Measurements from ENCODE around the gene PLEKHA6. TPM values are rescaled to one million over a fixed set of nuclear protein-coding genes. Genes with fewer than 3 reads are reported as not detected.

PLEKHA6 gene
- total RNA-seq, 2 donors from 2014 or later: 18.1 to 25.7 TPM

DNA sequence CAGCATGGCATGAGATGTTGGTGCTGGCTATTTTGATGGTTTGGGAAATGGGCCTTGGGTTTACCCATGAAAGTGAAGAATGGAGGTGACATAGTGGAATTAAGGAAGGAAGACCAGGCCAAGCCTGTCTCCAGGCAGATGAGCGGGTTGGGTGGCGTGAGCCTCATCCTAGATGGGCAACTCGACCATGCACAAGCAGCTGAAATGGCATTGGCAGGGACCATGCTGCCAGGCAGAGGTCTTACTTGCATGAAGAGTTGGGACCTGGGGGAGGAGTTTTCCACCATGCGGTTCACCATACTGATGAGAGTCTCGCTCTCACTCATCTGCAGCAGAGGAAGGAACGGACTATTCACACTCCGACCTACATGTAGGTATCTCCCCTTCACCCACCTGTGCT lies 108.4 kb downstream of the PLEKHA6 start:
- Histone ChIP-seq H3K27ac (no peak overlapping the region), H3K4me3 (no peak overlapping the region), H3K4me1 (peaks cover 0 to 5% of the 10 kb centered on the region in 2 donors), H3K36me3 (peaks cover 19% of the 10 kb centered on the region), H3K9me3 (no peaks in the 10 kb centered on the region), H3K27me3 (no peaks in the 10 kb centered on the region)
- no peak for DNase-seq (ENCODE audit: low spot score)
- TF ChIP-seq, protein P1, sequence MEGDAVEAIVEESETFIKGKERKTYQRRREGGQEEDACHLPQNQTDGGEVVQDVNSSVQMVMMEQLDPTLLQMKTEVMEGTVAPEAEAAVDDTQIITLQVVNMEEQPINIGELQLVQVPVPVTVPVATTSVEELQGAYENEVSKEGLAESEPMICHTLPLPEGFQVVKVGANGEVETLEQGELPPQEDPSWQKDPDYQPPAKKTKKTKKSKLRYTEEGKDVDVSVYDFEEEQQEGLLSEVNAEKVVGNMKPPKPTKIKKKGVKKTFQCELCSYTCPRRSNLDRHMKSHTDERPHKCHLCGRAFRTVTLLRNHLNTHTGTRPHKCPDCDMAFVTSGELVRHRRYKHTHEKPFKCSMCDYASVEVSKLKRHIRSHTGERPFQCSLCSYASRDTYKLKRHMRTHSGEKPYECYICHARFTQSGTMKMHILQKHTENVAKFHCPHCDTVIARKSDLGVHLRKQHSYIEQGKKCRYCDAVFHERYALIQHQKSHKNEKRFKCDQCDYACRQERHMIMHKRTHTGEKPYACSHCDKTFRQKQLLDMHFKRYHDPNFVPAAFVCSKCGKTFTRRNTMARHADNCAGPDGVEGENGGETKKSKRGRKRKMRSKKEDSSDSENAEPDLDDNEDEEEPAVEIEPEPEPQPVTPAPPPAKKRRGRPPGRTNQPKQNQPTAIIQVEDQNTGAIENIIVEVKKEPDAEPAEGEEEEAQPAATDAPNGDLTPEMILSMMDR (IDR thresholded peaks at IDR 0.05): no peak

DNA sequence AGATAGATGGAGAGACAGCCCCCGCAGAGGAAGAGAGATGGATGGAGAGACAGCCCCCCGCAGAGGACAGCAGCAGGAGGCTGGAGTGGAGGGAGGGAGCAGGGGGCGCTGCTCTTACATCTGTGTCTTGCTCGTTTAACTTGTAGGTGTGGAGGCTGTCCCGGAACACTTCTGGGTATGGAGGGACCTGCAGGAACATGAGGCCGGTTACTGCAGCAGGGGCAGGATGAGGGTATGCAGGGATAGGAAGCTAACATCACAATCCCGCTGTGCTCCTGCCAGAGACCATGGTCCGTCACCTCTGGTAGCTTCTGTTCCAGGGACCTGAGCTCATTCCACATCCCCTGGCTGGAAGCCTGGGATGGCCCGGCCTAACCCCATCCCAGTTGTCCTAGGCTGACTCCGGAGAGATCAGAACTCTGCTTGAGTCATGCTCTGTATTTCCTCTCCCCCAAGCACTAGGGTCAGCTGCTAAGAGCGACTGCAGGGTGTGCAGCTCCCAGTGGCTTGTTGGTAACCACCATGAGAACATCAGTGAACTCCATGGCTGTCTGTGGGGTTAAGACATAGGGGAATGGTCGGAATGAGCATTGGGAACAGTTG lies 109.2 kb downstream of the PLEKHA6 start:
- Histone ChIP-seq H3K4me3 (no peak overlapping the region), H3K27me3 (no peaks in the 10 kb centered on the region), H3K36me3 (peaks cover 23% of the 10 kb centered on the region), H3K27ac (no peak overlapping the region), H3K4me1 (peaks cover 0 to 5% of the 10 kb centered on the region in 2 donors), H3K9me3 (no peaks in the 10 kb centered on the region)
- TF ChIP-seq, protein P1 (IDR thresholded peaks at IDR 0.05): no peak
- DNase-seq (ENCODE audit: low spot score): no peak

DNA sequence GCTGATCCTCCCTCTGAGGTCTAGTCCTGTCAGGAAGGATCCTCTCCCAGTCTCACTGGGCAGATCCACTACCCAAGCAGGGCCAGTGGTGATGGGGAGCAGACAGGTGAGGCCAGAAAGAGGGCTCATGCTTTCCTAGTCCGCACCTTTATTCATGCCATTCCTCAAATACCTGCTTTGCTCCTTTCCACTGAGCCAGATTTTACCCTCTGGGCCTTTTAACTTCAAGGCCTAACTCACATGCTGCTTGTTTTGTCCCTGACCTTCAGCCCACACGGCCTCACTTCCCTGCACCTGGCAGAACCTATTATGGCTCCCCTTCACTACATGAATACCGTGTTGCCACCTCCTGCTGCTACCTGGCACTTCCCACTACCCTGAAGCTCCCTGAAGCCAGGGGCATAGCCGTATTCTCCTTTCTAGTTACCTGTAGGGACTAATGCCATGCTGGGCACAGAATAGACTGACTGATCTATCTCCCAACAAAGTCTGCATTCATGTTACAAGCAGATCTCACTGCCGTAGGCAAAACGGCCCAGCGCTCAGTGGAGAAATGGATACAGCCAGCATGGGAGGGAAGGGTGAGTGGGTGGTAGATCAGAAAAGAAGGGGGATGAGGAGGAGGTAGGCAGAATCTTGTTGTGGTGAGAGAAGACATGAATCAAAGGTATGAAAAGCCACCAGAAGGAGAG lies 109.8 kb downstream of the PLEKHA6 start:
- H3K36me3 ChIP-seq: peaks cover 26% of the 10 kb centered on the region
- no peak overlapping the region for H3K27ac ChIP-seq
- TF ChIP-seq, protein P1 (IDR thresholded peaks at IDR 0.05): no peak
- H3K27me3 ChIP-seq: no peaks in the 10 kb centered on the region
- H3K9me3 ChIP-seq: no peaks in the 10 kb centered on the region
- peaks cover 0 to 5% of the 10 kb centered on the region in 2 donors for H3K4me1 ChIP-seq
- H3K4me3 ChIP-seq: no peak overlapping the region
- no peak for DNase-seq (ENCODE audit: low spot score)

DNA sequence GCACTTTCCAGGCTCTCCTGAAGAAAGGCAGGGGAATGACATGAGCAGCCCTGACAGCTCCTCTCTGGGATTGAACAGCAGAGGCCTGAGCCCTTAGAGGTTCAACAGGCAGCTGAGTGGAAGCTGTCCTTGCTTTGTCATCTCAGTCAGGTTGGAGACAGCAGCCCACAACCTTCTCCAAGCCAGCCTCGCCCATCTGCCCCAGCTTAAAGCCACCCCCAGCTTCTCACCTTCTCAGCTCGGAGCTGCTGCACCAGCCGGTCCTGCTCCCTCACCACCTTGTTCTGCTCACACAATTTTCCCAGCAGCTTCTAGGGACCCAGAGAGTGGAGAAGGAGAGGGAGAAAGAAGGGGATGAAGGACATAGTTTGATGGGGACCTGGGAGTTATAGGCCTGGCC lies 110.8 kb downstream of the PLEKHA6 start:
- no peaks in the 10 kb centered on the region for H3K9me3 ChIP-seq
- no peaks in the 10 kb centered on the region for H3K27me3 ChIP-seq
- no peak for DNase-seq (ENCODE audit: low spot score)
- TF ChIP-seq, protein P1 (IDR thresholded peaks at IDR 0.05): no peak
- peaks cover 0 to 5% of the 10 kb centered on the region in 2 donors for H3K4me1 ChIP-seq
- H3K36me3 ChIP-seq: peaks cover 32% of the 10 kb centered on the region
- no peak overlapping the region for H3K4me3 ChIP-seq
- H3K27ac ChIP-seq: no peak overlapping the region

DNA sequence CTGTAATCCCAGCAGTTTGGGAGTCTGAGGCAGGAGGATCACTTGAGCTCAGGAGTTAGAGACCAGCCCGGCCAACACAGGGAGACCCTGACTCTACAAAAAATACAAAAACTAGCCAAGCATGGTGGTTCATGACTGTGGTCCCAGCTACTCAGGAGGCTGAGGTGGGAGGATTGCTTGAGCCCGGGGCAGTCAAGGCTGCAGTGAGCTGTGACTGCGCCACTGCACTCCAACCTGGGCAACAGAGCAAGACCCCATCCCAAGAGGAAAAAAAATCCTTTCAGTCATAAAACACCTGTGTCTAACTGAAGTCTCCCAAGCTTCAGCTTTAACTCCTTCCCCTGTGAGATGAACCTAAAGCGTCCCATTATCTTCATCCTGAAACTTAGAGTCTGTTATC lies 112.9 kb downstream of the PLEKHA6 start:
- H3K9me3 ChIP-seq: no peaks in the 10 kb centered on the region
- H3K27me3 ChIP-seq: no peaks in the 10 kb centered on the region
- DNase-seq (ENCODE audit: low spot score): no peak
- TF ChIP-seq, protein P1 (IDR thresholded peaks at IDR 0.05): no peak
- H3K27ac ChIP-seq: no peak overlapping the region
- H3K4me3 ChIP-seq: no peak overlapping the region
- H3K4me1 ChIP-seq: peaks cover 0 to 4% of the 10 kb centered on the region in 2 donors
- peaks cover 39% of the 10 kb centered on the region for H3K36me3 ChIP-seq
